Uterus (tissue), 4 donors: Measurements from ENCODE around the gene ZNF493. TPM values are rescaled to one million over a fixed set of nuclear protein-coding genes. Genes with fewer than 3 reads are reported as not detected.

ENCODE experiments used
- DNase-seq, 2 donors: peaks; one replicate each; pipeline ENCODE4 v3.0.0-alpha.2; 2019 to 2020
- H3K27ac ChIP-seq, 2 donors: fragments of 200-600 bp; sonication (generic); 1 replicate in 1 of 2; 2 replicates in 1 of 2; pipeline ENCODE4 v1.5.1; 2016 to 2018
- H3K27me3 ChIP-seq, 2 donors: fragments of 200-600 bp; sonication (generic); one replicate each; pipeline ENCODE4 v1.5.1; 2018 to 2019; ENCODE audit warnings: control low read depth in 1 of 2
- H3K36me3 ChIP-seq, 2 donors: fragments of 200-600 bp; sonication (generic); one replicate each; pipeline ENCODE4 v1.5.1; 2019; ENCODE audit warnings: control low read depth in 1 of 2
- H3K4me1 ChIP-seq, 2 donors: fragments of 200-600 bp; sonication (generic); one replicate each; pipeline ENCODE4 v1.5.1; 2018 to 2019; ENCODE audit warnings: control low read depth in 1 of 2
- H3K4me3 ChIP-seq, 2 donors: fragments of 200-600 bp; sonication (generic); 1 replicate in 1 of 2; 2 replicates in 1 of 2; pipeline ENCODE4 v1.5.1; 2018 to 2019; ENCODE audit warnings: mild to moderate bottlenecking in 1 of 2
- H3K9me3 ChIP-seq, 2 donors: fragments of 200-600 bp; sonication (generic); one replicate each; pipeline ENCODE4 v1.5.1; 2019; ENCODE audit warnings: control low read depth in 1 of 2
- POLR2A ChIP-seq, 2 donors: fragments of 450-650 bp; IDR thresholded peaks; one replicate each; pipeline ENCODE4 v1.6.1; 2016; ENCODE audit warnings: antibody characterized with exemption in 2 of 2, mild to moderate bottlenecking in 1 of 2, moderate library complexity in 1 of 2
- intact Hi-C: fragments of 100-400 bp; cut with DNase I; formaldehyde crosslinking; loops from one replicate; pipeline ENCODE4 v1.15.1; 2023; ENCODE audit warnings: low total_unique reads
- total RNA-seq, 4 donors: library from RNA; depleted of rRNA in 3 of 4; stranded (reverse); fragments of >200 nt in 3 of 4; gene quantifications; one replicate each; pipeline versions ENCODE4 v1.1.0 to v1.2.4, GENCODE V29; 2014 to 2023
- TF ChIP-seq, protein P1 (sequence below), 4 experiments: fragments of 200-600 bp in 2 of 4; fragments of 450-650 bp in 2 of 4; sonication (generic) in 2 of 4; IDR thresholded peaks; one replicate each; pipeline ENCODE4 v1.5.1; 2016 to 2019; ENCODE audit warnings: antibody characterized with exemption in 4 of 4, mild to moderate bottlenecking in 2 of 4, moderate library complexity in 1 of 4
- donor health status: DM: yes; HTN: yes; CAD: no.

The ZNF493 gene
- total RNA-seq, 4 donors from 2014 or later = 23.5 to 59.4 (median 42.7) TPM

DNA sequence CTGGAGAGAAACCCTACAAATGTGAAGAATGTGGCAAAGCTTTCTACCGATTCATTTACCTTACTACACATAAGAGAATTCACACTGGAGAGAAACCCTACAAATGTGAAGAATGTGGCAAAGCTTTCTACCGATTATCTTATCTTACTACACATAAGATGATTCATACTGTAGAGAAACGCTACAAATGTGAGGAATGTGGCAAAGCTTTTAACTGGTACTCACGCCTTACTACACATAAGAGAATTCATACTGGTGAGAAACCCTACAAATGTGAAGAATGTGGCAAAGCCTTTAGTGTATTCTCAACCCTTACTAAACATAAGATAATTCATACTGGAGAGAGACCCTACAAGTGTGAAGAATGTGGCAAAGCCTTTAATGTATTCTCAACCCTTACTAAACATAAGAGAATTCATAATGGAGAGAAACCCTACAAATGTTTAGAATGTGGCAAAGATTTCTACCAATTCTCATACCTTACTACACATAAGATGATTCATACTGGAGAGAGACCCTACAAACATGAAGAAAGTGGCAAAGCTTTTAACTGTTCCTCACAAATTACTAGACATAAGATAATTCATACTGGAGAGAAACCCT, 12.9 kb upstream of the ZNF493 start:
- Histone ChIP-seq H3K27me3 (no peaks in the 10 kb centered on the region), H3K27ac (no peak overlapping the region), H3K4me3 (no peak overlapping the region), H3K9me3 (peaks cover 0 to 41% of the 10 kb centered on the region in 2 donors), H3K36me3 (no peaks in the 10 kb centered on the region), H3K4me1 (no peaks in the 10 kb centered on the region)
- intact Hi-C loops = no loop called here
- TF ChIP-seq, protein P1, sequence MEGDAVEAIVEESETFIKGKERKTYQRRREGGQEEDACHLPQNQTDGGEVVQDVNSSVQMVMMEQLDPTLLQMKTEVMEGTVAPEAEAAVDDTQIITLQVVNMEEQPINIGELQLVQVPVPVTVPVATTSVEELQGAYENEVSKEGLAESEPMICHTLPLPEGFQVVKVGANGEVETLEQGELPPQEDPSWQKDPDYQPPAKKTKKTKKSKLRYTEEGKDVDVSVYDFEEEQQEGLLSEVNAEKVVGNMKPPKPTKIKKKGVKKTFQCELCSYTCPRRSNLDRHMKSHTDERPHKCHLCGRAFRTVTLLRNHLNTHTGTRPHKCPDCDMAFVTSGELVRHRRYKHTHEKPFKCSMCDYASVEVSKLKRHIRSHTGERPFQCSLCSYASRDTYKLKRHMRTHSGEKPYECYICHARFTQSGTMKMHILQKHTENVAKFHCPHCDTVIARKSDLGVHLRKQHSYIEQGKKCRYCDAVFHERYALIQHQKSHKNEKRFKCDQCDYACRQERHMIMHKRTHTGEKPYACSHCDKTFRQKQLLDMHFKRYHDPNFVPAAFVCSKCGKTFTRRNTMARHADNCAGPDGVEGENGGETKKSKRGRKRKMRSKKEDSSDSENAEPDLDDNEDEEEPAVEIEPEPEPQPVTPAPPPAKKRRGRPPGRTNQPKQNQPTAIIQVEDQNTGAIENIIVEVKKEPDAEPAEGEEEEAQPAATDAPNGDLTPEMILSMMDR (IDR thresholded peaks at IDR 0.05) = no peak
- no peak for TF ChIP-seq POLR2A (IDR thresholded peaks at IDR 0.05)
- no peak for DNase-seq

GRCh38 chr19:21396121-21396520, 812 bp upstream of the ZNF493 start:
- intact Hi-C loops = no loop called here
- no peaks in the 10 kb centered on the region for H3K36me3 ChIP-seq
- DNase-seq = no peak
- no peak overlapping the region for H3K4me3 ChIP-seq
- H3K27me3 ChIP-seq = no peaks in the 10 kb centered on the region
- no peaks in the 10 kb centered on the region for H3K9me3 ChIP-seq
- TF ChIP-seq, protein P1 (IDR thresholded peaks at IDR 0.05) = no peak
- no peak for TF ChIP-seq POLR2A (IDR thresholded peaks at IDR 0.05)
- peak overlapping the region in 1 of 2 donors; percentile 72 for H3K27ac ChIP-seq
- peaks cover 0 to 7% of the 10 kb centered on the region in 2 donors for H3K4me1 ChIP-seq

DNA sequence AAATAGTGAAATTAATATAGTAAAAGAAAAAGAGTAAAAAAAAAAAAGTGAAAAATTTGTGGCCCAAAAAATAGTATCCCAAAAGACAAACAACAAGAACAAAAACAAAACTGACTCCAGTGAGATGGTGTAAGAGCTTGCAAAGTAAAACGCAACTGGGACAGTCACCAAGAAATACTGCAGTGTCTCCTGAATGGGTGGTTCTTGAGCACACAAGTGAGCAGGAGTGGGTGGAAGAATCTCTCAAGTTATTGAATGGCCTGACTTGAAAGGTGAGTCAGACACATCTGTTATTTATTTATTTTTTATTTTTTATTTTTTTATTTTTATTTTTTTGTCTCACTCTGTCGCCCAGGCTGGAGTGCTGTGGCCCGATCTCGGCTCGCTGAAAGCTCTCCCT, 1.9 kb downstream of the ZNF493 start:
- TF ChIP-seq, protein P1 (IDR thresholded peaks at IDR 0.05) = no peak
- TF ChIP-seq POLR2A (IDR thresholded peaks at IDR 0.05) = no peak
- intact Hi-C loops = no loop called here
- no peaks in the 10 kb centered on the region for H3K36me3 ChIP-seq
- no peak overlapping the region for H3K27ac ChIP-seq
- no peaks in the 10 kb centered on the region for H3K27me3 ChIP-seq
- DNase-seq = no peak
- H3K4me3 ChIP-seq = no peak overlapping the region
- peaks cover 0 to 7% of the 10 kb centered on the region in 2 donors for H3K4me1 ChIP-seq
- H3K9me3 ChIP-seq = no peaks in the 10 kb centered on the region

DNA sequence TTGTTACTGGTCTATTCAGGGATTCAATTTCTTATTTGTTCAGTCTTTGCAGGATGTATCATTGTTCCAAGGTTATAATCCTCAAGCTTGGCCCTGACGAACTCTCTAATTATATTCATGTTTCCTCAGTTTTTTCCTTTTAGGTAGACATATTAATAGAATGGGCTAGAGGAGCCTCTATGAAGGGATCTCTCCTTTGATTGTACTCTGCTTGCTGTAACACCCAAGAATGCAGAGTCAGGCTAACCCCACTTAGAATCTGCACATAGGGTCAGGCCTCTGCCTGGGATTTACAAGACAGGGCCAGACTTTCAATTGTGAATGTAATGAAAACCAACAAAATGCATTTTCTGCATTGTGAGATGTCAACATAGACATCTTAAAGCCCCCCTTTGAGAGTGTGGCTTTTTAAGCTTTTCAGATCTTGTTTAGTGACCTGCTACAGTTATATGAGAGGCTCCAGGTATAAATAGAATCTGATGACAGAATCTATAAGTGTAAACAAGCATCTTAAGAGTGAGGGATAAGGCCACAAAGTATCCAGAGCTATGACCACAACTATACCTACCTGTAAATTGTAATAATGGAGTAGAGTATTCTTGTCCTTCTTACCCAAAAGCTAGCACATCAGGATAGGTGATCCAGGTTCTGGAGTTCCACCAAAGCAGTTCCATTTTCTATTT, 5.5 kb downstream of the ZNF493 start:
- intact Hi-C loops = no loop called here
- TF ChIP-seq, protein P1 (IDR thresholded peaks at IDR 0.05) = no peak
- no peak for TF ChIP-seq POLR2A (IDR thresholded peaks at IDR 0.05)

DNA sequence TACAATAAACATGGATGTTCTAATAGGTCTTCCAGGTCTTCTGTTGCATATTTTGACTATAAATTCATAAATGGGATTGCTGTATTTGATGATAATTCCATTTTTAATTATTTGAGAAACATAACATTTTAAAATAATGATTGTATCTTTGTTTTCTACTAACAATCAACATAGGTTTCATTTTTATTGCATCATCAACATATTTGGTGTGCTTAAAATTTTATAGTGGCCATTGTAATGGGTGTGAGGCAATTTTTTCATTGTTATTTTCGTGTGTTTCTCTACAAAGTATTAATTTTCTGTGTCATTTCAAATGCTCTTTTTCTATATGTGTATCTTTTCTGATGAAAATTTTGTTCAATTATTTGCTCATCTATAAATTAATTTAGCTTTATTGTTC, 13.2 kb downstream of the ZNF493 start:
- DNase-seq = no peak
- Histone ChIP-seq H3K4me3 (no peak overlapping the region), H3K27ac (no peak overlapping the region), H3K27me3 (no peaks in the 10 kb centered on the region), H3K36me3 (no peaks in the 10 kb centered on the region), H3K4me1 (no peaks in the 10 kb centered on the region), H3K9me3 (no peaks in the 10 kb centered on the region)
- no peak for TF ChIP-seq POLR2A (IDR thresholded peaks at IDR 0.05)
- TF ChIP-seq, protein P1 (IDR thresholded peaks at IDR 0.05) = no peak
- intact Hi-C loops = no loop called here

More for the DNA sequence above, 5.5 kb downstream of the ZNF493 start:
- Histone ChIP-seq H3K27me3 (no peaks in the 10 kb centered on the region), H3K27ac (no peak overlapping the region), H3K4me3 (no peak overlapping the region), H3K4me1 (peaks cover 0 to 7% of the 10 kb centered on the region in 2 donors), H3K9me3 (no peaks in the 10 kb centered on the region), H3K36me3 (no peaks in the 10 kb centered on the region)
- no peak for DNase-seq
